ENCODE results near the gene CCSER1. TPM values are rescaled to one million over a fixed set of nuclear protein-coding genes. Genes with fewer than 3 reads are reported as not detected.

Gene CCSER1
- total RNA-seq, 2 experiments from 2014 or later: not detected

DNA sequence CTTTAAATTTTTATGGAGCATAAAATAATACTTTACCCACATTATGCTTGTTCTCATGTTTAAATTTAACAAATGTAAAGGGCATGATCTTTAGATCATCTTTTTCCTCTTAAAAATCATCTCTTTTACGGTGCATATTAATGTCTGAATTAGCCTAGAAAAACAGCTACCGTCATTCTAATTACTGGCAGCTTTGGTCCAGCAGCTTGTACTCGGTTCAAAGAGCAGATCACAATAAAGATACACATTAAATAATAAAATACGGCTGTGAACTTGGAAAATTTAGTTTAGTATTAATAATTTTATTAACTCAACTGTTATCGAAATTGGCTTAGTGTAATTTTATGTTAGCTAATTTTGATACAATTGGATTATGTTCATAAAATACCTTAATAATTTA, 19.1 kb downstream of the CCSER1 start:
- Histone ChIP-seq H3K36me3 (ENCODE audit: insufficient read depth, low read length) (no peaks in the 10 kb centered on the region), H4K20me1 (ENCODE audit: insufficient read depth, low read length) (no peaks in the 10 kb centered on the region), H3K4me2 (ENCODE audit: low read length) (no peak overlapping the region), H3K4me1 (ENCODE audit: insufficient read depth, low read length, poor library complexity, severe bottlenecking) (no peaks in the 10 kb centered on the region), H3K9me2 (ENCODE audit: insufficient read depth, low read length) (no peaks in the 10 kb centered on the region), H3K4me3 (ENCODE audit: low read depth, low read length, poor library complexity, severe bottlenecking) (no peak overlapping the region), H3K79me2 (ENCODE audit: insufficient read depth, low read depth, low read length) (no peaks in the 10 kb centered on the region), H3K27ac (ENCODE audit: low read depth, low read length, poor library complexity, severe bottlenecking) (no peak overlapping the region), H2AFZ (ENCODE audit: low read length) (no peak overlapping the region), H3K9me3 (ENCODE audit: low read length) (no peaks in the 10 kb centered on the region)
- intact Hi-C loops (cut with micrococcal nuclease; ENCODE audit: unreplicated experiment): no loop called here
- POLR2A ChIA-PET: no interaction called here
- no TSS peak for BruUV-seq (replicated peaks)
- no peak for TF ChIP-seq EZH2phosphoT487 (IDR thresholded peaks at IDR 0.05; ENCODE audit: borderline replicate concordance, low read depth, low read length)
- TF ChIP-seq, protein P1, sequence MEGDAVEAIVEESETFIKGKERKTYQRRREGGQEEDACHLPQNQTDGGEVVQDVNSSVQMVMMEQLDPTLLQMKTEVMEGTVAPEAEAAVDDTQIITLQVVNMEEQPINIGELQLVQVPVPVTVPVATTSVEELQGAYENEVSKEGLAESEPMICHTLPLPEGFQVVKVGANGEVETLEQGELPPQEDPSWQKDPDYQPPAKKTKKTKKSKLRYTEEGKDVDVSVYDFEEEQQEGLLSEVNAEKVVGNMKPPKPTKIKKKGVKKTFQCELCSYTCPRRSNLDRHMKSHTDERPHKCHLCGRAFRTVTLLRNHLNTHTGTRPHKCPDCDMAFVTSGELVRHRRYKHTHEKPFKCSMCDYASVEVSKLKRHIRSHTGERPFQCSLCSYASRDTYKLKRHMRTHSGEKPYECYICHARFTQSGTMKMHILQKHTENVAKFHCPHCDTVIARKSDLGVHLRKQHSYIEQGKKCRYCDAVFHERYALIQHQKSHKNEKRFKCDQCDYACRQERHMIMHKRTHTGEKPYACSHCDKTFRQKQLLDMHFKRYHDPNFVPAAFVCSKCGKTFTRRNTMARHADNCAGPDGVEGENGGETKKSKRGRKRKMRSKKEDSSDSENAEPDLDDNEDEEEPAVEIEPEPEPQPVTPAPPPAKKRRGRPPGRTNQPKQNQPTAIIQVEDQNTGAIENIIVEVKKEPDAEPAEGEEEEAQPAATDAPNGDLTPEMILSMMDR (conservative IDR thresholded peaks at IDR 0.05; ENCODE audit: low read length): no peak
- no peak for DNase-seq (ENCODE audit: low spot score)
- CTCF ChIA-PET (ENCODE audit: unreplicated experiment): no interaction called here

DNA sequence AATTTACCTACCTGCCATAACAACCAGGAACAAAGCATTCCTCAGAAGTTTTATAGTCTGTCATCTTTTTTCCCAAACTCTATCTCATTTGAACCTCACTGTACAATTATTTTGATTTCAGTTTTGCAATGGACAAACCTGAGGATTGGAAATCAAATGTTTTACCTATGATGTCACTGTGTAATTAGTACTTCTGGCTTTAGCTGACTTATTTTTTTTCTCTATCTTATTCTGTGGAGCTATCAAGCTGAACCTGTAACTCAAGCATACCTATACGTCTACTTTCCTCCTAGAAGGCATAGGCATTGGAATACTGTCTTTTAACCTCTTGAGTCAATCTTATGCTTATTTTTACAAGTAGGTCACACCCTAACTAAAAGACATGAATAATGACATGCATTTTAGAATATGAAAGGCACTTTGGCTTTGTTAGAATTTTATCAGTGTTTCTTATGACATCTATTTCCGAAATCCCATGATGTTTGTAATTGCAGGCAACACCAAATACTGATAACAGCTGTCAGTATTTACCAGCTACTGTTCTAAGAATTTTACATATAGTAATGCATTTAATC, 21.5 kb downstream of the CCSER1 start:
- no peak for TF ChIP-seq EZH2phosphoT487 (IDR thresholded peaks at IDR 0.05; ENCODE audit: borderline replicate concordance, low read depth, low read length)
- TF ChIP-seq, protein P1 (conservative IDR thresholded peaks at IDR 0.05; ENCODE audit: low read length): no peak
- ChIA-PET CTCF (ENCODE audit: unreplicated experiment) (no interaction called here), POLR2A (interaction anchor here (0.7 kb wide), 1 partner anchor 161 kb away, joined by 3 read pairs; no protein-coding TSS in a partner anchor)
- no peaks in the 10 kb centered on the region for H3K79me2 ChIP-seq (ENCODE audit: insufficient read depth, low read depth, low read length)
- H3K4me2 ChIP-seq (ENCODE audit: low read length): no peak overlapping the region
- no peaks in the 10 kb centered on the region for H4K20me1 ChIP-seq (ENCODE audit: insufficient read depth, low read length)
- no peaks in the 10 kb centered on the region for H3K9me2 ChIP-seq (ENCODE audit: insufficient read depth, low read length)
- H2AFZ ChIP-seq (ENCODE audit: low read length): no peak overlapping the region
- H3K4me3 ChIP-seq (ENCODE audit: low read depth, low read length, poor library complexity, severe bottlenecking): no peak overlapping the region
- no peaks in the 10 kb centered on the region for H3K4me1 ChIP-seq (ENCODE audit: insufficient read depth, low read length, poor library complexity, severe bottlenecking)
- no peak for DNase-seq (ENCODE audit: low spot score)
- BruUV-seq (replicated peaks): no TSS peak
- no peaks in the 10 kb centered on the region for H3K9me3 ChIP-seq (ENCODE audit: low read length)
- intact Hi-C loops (cut with micrococcal nuclease; ENCODE audit: unreplicated experiment): no loop called here
- H3K36me3 ChIP-seq (ENCODE audit: insufficient read depth, low read length): no peaks in the 10 kb centered on the region
- H3K27ac ChIP-seq (ENCODE audit: low read depth, low read length, poor library complexity, severe bottlenecking): no peak overlapping the region

DNA sequence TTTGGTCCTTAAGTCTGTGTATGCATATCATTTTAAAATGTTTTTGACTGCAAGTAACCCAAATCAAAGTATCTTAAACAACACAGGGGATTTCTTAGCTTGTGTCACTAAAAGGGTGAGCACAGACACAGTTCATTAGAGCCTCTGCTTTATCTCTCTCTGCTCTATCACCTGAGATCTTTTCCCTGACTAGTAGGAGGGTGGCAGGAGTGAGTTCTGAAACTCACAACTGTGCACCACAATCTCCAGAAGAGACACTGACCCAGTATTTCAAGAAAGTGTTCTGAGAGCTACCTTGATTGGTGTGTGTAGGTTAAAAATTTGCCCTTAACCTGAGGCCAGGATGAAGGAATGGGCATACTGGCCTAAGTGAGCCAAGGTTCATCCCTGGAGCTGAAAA, 24.8 kb downstream of the CCSER1 start:
- Histone ChIP-seq H2AFZ (ENCODE audit: low read length) (no peak overlapping the region), H3K36me3 (ENCODE audit: insufficient read depth, low read length) (no peaks in the 10 kb centered on the region), H3K4me2 (ENCODE audit: low read length) (no peak overlapping the region), H3K27ac (ENCODE audit: low read depth, low read length, poor library complexity, severe bottlenecking) (no peak overlapping the region), H3K79me2 (ENCODE audit: insufficient read depth, low read depth, low read length) (no peaks in the 10 kb centered on the region), H3K4me3 (ENCODE audit: low read depth, low read length, poor library complexity, severe bottlenecking) (no peak overlapping the region), H3K9me2 (ENCODE audit: insufficient read depth, low read length) (no peaks in the 10 kb centered on the region), H3K4me1 (ENCODE audit: insufficient read depth, low read length, poor library complexity, severe bottlenecking) (no peaks in the 10 kb centered on the region), H3K9me3 (ENCODE audit: low read length) (no peaks in the 10 kb centered on the region), H4K20me1 (ENCODE audit: insufficient read depth, low read length) (no peaks in the 10 kb centered on the region)
- ChIA-PET CTCF (ENCODE audit: unreplicated experiment) (no interaction called here), POLR2A (interaction anchor here (0.5 to 1.6 kb wide), 4 partner anchors 10 to 262 kb away, joined by 3 to 7 read pairs (median 4); no protein-coding TSS in a partner anchor)
- intact Hi-C loops (cut with micrococcal nuclease; ENCODE audit: unreplicated experiment): no loop called here
- no peak for DNase-seq (ENCODE audit: low spot score)
- BruUV-seq (replicated peaks): no TSS peak
- TF ChIP-seq, protein P1 (conservative IDR thresholded peaks at IDR 0.05; ENCODE audit: low read length): no peak
- TF ChIP-seq EZH2phosphoT487 (IDR thresholded peaks at IDR 0.05; ENCODE audit: borderline replicate concordance, low read depth, low read length): no peak
